Fibroblast of mammary gland (primary cell): ENCODE results near the gene OBP2B.

Experiments
- DNase-seq: peaks from one replicate; pipeline ENCODE4 v3.0.0-alpha.2; 2010; ENCODE audit warnings: low read depth
- H3K4me3 ChIP-seq: 2 replicates; pipeline ENCODE4 v1.5.1; 2011; ENCODE audit warnings: low read depth, mild to moderate bottlenecking, low read length, moderate library complexity; ENCODE audit not compliant: control insufficient read depth
- TF ChIP-seq, protein P1 (sequence below): conservative IDR thresholded peaks from 2 replicates; pipeline ENCODE4 v1.5.1; 2011; ENCODE audit warnings: low read depth, low read length, inconsistent platforms; ENCODE audit not compliant: control insufficient read depth, insufficient read depth

OBP2B gene

DNA sequence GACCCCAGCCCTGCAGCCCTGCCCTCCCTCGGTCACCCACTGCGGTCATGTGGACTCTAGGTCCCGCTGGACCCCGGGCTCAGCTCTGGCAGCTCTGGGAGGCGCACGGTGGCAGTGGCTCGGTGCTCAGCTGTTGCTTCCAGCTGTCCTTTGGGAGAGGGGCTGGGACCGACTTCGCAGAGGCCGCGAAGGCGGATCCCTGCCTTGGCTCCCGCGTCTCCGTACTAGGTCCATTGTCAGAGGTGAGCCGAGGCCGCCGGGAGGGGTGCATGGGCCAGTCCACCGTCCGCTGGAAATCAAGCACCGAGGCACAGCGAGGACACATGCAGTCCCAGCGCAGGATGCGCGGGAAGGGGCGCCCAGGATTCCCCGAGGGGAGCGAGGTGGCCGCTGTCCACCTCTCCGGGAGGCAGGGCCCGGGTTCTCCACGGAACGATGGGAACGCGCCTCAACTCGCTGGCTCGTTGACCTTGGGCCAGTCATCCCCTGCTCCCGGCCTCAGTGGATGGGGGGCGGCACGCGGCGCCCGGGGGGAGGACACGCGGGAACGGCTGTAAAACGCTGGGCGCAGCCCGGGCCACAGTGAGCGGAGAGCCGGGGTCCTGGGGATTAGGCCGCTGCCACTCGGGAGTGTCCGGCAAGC lies 46.1 kb downstream of the OBP2B start:
- TF ChIP-seq, protein P1, sequence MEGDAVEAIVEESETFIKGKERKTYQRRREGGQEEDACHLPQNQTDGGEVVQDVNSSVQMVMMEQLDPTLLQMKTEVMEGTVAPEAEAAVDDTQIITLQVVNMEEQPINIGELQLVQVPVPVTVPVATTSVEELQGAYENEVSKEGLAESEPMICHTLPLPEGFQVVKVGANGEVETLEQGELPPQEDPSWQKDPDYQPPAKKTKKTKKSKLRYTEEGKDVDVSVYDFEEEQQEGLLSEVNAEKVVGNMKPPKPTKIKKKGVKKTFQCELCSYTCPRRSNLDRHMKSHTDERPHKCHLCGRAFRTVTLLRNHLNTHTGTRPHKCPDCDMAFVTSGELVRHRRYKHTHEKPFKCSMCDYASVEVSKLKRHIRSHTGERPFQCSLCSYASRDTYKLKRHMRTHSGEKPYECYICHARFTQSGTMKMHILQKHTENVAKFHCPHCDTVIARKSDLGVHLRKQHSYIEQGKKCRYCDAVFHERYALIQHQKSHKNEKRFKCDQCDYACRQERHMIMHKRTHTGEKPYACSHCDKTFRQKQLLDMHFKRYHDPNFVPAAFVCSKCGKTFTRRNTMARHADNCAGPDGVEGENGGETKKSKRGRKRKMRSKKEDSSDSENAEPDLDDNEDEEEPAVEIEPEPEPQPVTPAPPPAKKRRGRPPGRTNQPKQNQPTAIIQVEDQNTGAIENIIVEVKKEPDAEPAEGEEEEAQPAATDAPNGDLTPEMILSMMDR = no peak
- H3K4me3 ChIP-seq = peak overlapping the region; percentile 47
- DNase-seq = no peak

DNA sequence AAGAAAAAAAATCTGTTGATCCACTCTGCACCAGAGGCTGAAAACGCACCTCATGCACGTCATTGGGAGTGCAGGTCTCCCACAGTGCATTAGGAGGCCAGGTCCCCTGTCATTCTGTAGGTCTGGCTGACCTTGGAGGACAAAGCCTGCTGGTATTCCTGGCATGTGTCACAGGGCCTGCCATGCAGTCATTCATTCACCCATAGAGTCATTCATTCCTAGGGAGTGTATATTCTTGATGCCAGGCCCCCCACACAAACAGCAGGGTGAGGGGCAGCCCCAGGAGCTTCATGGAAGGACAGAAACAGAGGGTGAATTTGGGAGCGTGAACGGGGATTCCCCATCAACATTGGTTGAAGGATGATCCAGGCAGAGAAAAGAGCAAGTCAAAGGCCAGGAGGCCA lies 47.5 kb downstream of the OBP2B start:
- H3K4me3 ChIP-seq = no peak overlapping the region
- no peak for DNase-seq
- TF ChIP-seq, protein P1 = no peak

DNA sequence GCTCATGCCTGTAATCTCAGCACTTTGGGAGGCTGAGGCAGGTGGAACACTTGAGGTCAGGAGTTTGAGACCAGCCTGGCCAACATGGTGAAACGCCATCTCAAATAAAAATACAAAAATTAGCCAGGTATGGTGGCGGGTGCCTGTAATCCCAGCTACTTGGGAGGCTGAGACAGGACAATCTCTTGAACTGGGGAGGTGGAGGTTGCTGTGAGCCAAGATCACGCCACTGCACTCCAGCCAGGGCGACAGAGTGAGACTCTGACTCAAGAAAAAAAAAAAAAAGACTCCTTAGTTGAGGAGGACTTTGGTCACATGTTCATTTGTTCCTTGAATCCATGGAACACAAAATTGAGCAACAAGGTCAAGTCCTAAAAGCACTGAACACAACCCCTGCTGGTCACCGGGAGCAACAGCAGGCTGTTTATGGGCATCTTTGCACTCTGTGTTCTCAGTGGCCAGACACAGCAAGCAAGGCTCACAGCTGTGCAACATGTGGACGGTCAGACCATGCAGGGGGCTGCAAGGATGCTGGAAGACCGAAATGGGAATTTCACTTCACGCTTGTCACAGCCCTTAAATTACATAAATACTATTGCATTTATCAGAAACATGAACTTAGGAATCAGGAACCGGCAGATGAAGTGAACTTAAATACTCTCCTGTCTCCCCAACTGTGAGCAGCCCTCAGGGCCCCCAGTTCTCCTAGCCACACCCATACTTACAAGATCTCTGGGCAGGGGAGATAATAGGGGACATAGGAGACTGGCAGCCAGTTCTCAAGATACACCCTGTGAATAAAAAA lies 48.1 kb downstream of the OBP2B start:
- peak; percentile 86 for DNase-seq
- TF ChIP-seq, protein P1 = peak; percentile 89

DNA sequence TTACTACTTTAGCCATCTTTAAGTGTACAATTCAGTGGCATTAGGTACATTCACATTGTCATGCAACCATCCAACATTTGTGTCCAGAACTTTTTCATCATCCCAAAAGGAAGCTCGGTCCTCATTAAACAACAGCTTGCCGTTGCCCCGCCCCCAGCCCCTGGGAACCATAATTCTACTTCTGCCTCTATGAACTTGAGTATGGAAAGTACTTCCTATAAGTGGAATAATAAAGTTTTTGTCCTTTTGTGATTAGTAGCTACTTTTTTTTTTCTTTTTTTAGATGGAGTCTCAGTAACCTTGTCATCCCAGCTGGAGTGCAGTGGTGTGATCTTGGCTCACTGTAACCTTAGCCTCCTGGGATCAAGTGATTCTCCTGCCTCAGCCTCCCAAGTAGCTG lies 50.4 kb downstream of the OBP2B start:
- TF ChIP-seq, protein P1 = no peak
- no peak overlapping the region for H3K4me3 ChIP-seq
- DNase-seq = no peak

More for the DNA sequence above, 48.1 kb downstream of the OBP2B start:
- H3K4me3 ChIP-seq = no peak overlapping the region
